Activated CD8-positive, alpha-beta memory T cell treated with anti-CD3 and anti-CD28 coated beads, Interleukin-2, amount 50 U/mL, for 1 hour (primary cell): Measurements from ENCODE around the gene ATP6V0E2.

ENCODE experiments used
- DNase-seq: peaks from one replicate; pipeline ENCODE4 v3.0.0-alpha.2; 2020; ENCODE audit errors: extremely low read depth

Gene ATP6V0E2

GRCh38 chr7:149864023-149864422 lies 9.7 kb upstream of the ATP6V0E2 start:
- no peak for DNase-seq

DNA sequence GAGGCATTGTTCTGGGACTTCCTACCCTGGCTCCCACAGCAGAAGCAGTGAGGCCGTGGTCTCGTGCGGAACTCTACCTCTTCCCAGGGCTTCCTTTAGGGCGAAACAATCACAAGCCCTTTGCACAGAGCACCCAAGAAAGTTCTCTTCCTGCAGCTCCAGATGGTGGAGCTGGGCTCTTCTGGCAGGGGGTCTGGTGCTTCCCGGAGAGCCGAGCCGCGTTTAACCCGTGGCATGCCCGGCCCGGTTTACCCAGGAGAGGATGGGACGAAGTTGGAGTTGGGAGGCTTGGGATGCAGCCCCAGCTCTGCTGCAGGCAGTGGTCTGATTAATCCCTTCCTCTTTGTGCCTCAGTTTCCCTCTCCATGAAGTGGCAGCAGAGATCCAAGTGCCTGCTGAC lies 9.0 kb upstream of the ATP6V0E2 start:
- no peak for DNase-seq

DNA sequence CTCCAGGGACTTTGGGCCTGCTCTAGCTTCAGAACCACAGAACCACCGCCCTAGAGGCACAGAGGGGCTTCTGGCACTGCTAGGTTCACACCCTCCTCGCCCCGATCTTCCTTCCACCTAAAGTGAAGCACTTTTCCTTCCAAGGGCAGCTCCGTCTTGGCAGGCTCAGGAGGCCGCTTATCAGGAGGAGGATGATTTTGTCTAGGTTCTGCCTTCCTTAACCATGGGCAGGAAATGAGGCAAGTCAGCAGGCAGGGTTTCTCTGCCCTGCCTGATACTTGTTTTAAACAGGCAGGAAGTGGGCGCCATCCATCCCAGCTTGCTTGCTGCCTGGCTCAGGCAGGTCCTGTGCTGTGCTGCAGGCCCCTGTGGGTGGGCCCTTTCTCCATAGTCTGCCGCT lies 8.3 kb upstream of the ATP6V0E2 start:
- no peak for DNase-seq

GRCh38 chr7:149866139-149866778 lies 7.5 kb upstream of the ATP6V0E2 start:
- no peak for DNase-seq

GRCh38 chr7:149866779-149867447 lies 6.9 kb upstream of the ATP6V0E2 start:
- DNase-seq = no peak

GRCh38 chr7:149867762-149868622 lies 5.8 kb upstream of the ATP6V0E2 start:
- no peak for DNase-seq

- DNase-seq = no peak
Measured at GRCh38 chr7:149868623-149869290, 5.0 kb upstream of the ATP6V0E2 start.

DNA sequence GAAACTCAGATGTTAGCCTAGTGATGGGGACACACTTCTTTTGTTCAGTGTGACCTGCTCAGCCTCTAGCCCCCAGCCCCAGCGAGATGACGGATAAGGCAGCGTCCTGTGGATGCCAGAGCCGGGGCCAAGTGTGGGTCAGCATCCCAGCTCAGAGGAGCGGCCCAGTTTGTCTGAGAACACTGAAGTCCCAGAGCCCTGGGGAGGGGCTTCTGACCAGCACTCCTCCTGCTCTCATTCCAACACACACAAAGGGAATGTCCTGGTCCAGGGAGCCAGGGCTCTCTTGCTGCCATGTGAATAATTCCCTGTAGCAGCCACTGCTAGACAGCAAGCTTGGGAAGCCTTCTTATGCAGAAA lies 4.5 kb upstream of the ATP6V0E2 start:
- DNase-seq = no peak

GRCh38 chr7:149869867-149870266 lies 3.9 kb upstream of the ATP6V0E2 start:
- DNase-seq = no peak

GRCh38 chr7:149870274-149870673 lies 3.5 kb upstream of the ATP6V0E2 start:
- no peak for DNase-seq

DNA sequence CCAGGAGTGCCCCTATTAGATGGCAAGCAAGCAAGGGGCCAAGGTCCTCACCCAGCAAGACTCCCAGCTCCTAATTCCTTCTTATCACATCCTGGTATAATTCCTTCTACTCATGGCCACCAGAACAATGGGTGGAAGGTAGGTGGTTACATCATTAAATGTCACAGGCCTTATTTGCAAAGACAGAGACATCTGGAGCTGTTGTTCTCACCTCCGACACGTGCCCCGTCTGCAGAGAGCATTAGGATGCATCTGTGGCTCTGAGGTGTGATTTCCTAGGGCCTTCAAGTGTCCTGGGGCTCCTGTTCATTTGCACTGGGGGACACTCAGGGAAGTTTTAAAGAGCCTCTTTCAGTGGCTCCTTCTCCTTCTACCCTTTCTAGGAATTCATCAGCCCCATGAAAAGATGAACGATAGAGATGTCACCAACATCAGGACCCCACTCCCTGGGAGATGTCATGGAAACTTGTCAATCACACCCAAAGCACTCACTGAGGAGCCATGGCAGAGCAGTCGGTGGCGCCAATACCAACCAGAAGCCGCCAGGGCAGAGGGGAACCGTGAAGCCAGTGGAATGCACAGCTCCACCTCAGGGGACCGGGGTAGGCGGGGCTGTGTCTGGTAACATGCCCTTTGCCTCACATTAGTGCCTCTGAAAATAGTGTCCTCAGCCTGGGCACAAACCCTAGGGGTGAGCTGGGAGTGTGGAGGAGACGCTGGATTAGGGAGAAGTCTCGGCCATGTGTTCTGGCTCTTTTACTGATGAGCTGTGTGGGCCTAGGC lies 2.9 kb upstream of the ATP6V0E2 start:
- DNase-seq = no peak

DNA sequence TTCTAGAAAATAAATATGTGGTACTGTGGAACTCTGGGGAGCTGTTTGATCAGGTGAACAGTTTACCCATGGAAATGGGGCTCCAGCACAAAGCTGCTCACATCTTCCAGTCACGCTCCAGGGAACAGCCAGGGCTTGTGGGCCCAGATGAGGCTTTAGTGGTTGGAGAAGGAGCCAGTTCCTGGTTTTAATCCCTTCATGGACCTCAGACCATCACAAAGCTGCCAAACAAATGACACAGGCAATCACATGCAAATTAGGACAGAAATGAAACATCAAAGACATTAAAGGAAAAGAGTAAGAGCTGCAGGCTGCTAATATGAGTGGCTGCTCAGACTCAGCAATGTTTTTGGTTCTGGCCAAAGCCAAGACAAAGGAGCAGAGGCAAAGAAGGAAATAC lies 2.2 kb upstream of the ATP6V0E2 start:
- DNase-seq = no peak

DNA sequence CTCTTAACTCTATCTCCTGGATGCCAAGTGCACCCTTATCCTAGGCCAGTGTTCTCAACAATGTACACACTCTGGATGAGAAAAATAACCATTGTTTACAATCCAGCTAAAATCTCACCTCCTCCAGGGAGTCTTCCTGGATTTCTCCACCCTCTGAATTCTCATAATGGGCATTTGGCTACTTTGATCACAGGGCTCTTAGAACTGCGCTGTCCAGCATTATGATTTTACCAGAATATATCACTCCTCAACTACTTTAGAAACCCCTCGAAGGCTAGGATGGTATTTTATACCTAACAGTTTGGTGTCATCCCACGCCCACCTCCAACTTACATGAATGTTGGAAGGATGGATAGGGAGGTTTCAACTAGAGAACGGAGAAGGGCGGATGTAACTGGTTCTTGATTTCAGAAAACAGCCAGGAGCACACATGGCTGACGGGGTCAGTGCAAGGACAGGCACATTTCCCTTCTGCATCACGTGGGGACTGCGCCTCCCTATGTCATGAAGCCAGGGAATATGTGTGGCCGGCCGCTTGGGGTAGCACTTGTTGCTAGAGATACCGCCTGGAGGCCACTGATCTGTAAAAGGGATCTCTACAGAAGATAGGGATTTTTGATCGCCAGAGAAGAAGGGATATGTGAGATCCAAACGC lies 1.2 kb upstream of the ATP6V0E2 start:
- DNase-seq = no peak

DNA sequence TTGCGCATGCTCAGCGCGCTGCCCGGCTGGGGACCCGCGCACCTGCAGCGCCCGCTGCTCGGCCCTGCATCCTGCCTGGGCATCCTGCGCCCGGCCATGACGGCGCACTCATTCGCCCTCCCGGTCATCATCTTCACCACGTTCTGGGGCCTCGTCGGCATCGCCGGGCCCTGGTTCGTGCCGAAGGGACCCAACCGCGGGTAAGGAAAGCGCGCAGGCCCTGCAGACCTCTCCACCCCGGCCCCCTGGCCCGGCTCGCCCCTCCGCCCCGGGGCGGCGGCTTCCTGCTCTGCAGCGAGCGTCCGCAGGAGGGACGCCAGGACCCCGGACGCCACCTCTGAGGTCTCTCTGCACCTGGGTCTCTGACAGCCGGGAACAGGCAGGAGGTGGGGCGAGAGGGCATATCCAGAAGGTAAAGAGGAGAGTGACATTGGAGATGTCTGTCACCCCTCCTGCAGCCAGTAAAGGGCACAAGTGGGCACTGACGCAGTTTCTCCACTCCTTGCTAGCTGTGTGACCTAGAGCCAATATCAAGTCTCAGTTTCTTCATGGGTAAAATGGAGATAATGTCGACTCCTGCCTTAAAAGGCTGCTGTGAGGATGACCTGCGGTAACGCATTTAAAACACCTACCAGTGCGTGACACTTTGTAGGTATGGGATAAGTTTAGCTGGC lies 338 bp downstream of the ATP6V0E2 start:
- no peak for DNase-seq

DNA sequence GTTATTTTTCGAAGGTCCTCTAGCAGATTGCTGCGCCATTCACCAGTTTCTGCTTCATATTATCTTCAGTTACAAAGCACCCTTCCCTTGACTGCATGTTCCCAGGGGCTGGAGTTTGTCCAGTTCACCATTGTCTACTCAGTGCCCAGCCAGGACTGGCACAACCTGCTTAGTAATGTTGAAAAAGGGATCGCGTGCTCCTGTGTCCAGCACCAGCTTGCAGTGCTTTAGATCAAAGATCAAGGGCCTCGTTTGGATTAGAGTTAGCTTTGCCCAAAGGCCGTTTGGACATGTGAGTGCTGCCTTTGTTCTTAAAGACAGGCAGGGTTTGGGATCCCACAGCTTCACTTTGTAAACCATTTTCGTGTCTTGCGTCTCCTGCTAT lies 867 bp downstream of the ATP6V0E2 start:
- DNase-seq = no peak

DNA sequence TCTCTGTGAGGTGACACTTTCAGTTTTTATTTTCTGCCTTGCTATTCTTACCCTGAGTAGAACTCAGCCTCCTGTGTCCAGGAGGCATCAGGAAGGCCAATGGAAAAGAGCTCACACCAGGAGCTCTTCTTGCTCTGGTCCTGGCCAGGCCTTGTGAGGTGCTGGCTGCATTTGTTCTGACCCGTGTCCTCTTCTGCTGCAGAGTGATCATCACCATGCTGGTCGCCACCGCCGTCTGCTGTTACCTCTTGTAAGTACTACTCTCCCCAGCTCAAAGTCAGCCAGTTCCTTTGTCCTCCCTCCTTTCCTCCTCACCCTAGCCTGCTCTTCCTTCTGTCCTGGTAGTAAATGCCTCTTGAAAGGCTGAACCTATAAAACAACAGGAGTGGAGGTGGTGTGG lies 1.6 kb downstream of the ATP6V0E2 start:
- no peak for DNase-seq

DNA sequence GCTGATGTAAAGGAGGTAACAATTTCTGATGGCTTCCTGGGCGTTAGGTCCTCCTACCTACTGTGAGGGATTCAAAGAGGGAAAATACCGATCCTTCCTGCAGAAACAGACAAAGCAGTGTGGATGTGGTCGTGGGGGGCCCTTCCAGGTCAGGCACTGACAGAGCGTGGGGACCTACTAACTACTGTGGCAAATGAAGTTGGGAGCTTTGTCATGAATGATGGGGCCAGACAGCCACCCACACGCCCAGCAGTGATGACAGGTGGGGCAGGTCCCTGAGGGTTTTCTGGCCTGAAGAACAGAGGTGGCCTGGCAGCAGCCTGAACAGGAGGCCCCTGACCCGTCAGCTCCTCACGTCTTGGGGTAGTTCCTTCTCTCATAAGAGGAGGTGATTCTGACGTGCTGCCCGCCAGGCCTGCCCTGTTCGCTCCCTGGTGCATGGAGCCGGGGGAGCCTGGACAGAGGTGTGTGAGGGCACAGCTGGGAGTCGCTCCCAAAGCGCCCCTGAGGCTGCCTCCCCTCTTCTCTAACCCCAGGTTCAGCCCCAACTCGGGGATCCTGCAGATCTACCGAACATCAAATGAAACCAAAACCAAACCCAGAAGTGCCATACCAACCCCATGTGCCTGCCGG lies 4.2 kb downstream of the ATP6V0E2 start:
- no peak for DNase-seq

- DNase-seq = no peak
Measured at GRCh38 chr7:149878523-149878921, 4.8 kb downstream of the ATP6V0E2 start.

GRCh38 chr7:149879271-149879743 lies 5.5 kb downstream of the ATP6V0E2 start:
- DNase-seq = no peak
